GM21723 (cell line): ENCODE data around the gene POLR2B.
"Not testable (repeated sequence)": the region's sequence is repeated elsewhere in the genome, so short reads cannot be mapped to it uniquely, and the experiment has no call there.

Experiments used
- ATAC-seq: cut with Tn5 transposase; IDR thresholded peaks from one replicate; pipeline ENCODE4 v1.9.1; 2021; ENCODE audit warnings: mild to moderate bottlenecking, moderate library complexity; ENCODE audit not compliant: unreplicated experiment

The POLR2B gene

DNA sequence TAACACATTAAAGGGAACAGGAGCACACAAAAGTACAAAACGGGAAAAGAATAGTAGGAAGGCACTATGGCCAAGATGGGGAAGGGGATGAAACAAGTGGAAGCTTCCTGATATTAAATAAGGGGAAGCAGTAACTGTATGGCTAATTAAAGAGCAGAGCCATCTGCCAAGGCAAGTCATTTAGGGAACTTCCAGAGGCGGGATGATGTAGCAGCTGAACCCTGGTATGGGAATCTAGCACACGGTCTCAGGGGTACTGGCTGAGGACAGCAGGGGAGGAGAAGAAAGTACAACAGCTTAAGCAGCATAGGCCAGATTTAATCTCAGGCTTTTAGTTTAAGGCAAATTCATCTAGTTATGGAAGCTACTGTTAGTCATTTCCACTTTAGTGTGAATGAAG, 72.4 kb downstream of the POLR2B start:
- ATAC-seq, result no peak

- ATAC-seq, result no peak
These were observed 72.8 kb downstream of the POLR2B start for GRCh38 chr4:57051524-57051923.

GRCh38 chr4:57053508-57053907, 74.8 kb downstream of the POLR2B start:
- ATAC-seq, result no peak

- ATAC-seq, result no peak
These were observed 77.2 kb downstream of the POLR2B start for GRCh38 chr4:57055886-57056285.

- no peak for ATAC-seq
These were observed 81.4 kb downstream of the POLR2B start for GRCh38 chr4:57059890-57060716.

GRCh38 chr4:57060717-57061067, 82.0 kb downstream of the POLR2B start:
- not testable (repeated sequence) for ATAC-seq

- ATAC-seq, result no peak
These were observed 82.7 kb downstream of the POLR2B start for GRCh38 chr4:57061395-57061794.

- no peak for ATAC-seq
These were observed 84.8 kb downstream of the POLR2B start for GRCh38 chr4:57063518-57063917.

DNA sequence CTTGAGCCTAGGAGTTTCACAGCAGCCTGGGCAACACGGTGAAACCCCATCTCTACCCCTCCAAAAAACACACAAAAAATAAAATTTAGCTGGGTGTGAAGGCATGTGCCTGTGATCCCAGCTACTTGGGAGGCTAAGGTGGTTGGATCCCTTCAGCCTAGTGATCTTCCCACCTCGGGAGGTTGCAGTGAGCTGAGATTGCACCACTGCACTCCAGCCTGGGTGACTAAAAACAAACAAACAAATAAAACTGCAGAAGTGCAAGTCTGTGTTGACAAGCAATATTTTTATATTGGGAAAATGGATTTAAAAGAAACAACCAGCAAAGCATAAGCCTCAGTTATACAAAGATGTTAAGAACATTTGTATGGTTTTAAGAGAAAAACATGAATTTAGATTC, 85.4 kb downstream of the POLR2B start:
- no peak for ATAC-seq

- no peak for ATAC-seq
These were observed 86.4 kb downstream of the POLR2B start for GRCh38 chr4:57064811-57065711.

DNA sequence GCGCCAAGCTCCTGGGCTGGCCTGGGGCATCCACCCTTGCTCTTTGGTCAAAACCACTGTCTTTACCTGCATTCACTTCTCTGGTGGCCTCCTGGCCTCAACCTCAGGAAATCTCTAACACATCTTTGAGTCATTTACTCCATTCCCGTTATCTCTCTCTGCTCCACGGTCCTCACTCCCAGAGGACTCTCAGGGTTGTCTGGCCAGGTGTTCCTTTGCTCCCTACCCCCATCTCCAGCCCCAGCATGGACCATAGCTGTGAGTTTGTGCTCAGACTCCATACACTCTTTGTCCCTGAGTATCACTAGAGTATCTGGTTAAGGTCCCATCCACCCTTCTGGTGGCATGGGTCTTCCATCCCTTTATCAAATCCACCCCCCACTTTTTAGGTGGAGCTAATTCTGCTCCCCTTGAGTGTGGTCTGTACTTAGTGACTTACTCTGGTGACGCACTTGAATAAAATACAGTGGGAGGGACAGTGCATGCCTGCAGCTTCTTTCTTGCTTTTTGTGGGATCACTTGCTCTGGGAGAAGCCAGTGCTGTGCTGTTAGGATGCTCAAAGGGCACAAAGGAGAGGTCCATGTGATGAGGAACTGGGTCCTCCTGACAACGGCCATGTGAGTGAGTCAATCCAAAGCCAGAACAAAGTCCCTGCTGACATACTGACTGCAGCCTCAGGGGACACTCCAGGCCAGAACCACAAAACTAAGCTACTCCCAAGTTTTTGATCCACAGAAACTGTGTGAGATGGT, 87.2 kb downstream of the POLR2B start:
- ATAC-seq, result no peak

- no peak for ATAC-seq
These were observed 89.7 kb downstream of the POLR2B start for GRCh38 chr4:57068237-57068981.

GRCh38 chr4:57070461-57070860, 91.8 kb downstream of the POLR2B start:
- ATAC-seq, result no peak

GRCh38 chr4:57071326-57071725, 92.6 kb downstream of the POLR2B start:
- no peak for ATAC-seq

DNA sequence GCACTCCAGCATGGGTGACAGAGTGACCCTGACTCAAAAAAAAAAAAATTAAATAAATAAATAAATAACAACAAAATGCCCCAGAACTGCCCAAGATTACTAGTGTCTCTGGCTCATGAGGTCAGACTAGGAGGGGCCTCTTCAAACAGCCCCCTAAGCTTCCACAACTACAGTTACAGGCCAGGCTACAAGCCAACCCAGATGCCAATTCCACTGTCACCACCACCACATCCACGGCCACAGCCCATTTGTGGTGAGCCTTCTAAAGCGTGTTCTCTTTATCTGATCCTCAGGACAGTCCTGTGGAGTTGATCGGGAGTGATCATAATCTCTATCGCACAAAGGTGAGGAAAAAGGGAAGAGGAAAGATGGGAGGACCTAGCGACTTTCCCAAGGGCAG, 94.9 kb downstream of the POLR2B start:
- ATAC-seq, result no peak

DNA sequence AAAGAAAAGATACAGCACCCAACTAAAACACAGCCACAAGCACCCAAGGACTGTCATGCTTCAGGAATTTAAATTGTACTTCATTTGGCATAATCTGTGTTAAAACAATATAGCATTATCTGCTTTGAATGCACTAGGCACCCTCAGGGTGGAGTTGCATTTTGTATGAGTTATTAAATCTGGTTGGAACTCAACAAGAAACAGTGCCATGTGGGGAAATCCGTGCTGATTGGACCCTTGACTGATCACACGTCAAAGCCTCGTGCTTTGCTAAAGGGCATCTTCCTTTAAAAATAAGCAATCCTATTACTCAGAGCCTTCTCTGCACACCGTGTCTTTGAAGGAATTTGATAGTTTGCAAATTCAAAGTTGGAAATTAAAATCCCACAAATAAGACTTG, 96.0 kb downstream of the POLR2B start:
- ATAC-seq, result no peak

DNA sequence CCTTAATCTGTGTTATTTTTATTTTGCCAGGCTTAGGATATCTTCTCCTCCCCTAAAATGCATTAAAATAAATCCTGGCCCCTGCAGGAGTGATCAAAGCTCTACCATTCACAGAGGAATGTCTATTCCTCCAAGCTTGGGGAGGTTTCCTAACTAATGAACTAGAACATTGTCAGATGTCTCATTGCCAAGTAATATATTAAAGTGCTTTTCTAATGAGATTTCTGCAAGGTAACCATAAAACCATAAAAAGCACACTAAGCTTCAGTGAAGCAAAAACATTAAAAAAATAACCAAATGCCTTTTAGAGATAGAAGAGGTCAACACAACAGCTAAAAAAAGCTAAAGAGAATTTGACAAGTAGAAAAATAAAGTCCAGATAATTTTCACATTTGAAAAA, 96.7 kb downstream of the POLR2B start:
- no peak for ATAC-seq

GRCh38 chr4:57076646-57077045, 98.0 kb downstream of the POLR2B start:
- ATAC-seq, result no peak

GRCh38 chr4:57077550-57078343, 99.1 kb downstream of the POLR2B start:
- no peak for ATAC-seq
